ENCODE measurements around the gene CORO1C. TPM values are rescaled to one million over a fixed set of nuclear protein-coding genes. Genes with fewer than 3 reads are reported as not detected.

The CORO1C gene
- total and polyA plus RNA-seq, 9 of the 15 experiments (the other 6 are each of a cell fraction or from before 2014, with no cell fraction given): 55.2 to 280 (median 150) TPM

GRCh38 chr12:108629151-108629550 lies 102.2 kb downstream of the CORO1C start:
- intact Hi-C loops (cut with micrococcal nuclease) (loop anchor here (1.0 kb wide), 1 partner anchor 12 kb away; no protein-coding TSS in a partner anchor), in situ Hi-C loops (cut with MboI) (no loop called here)
- WGBS (ENCODE audit: insufficient coverage, low coverage, missing lambda C conversion rate): 0% methylated on average over 5 of the region's 5 CpGs
- Histone ChIP-seq H4K20me1 (replicated peaks; ENCODE audit: control insufficient read depth, insufficient read depth, low read length) (no peaks in the 10 kb centered on the region), H2AFZ (ENCODE audit: low read depth, low read length) (no peak overlapping the region), H3K9ac (ENCODE audit: insufficient read depth in 1 of 2, low read depth in 2 of 2, low read length in 2 of 2) (peak overlapping the region; percentile 98 to 100), H3K27me3 (ENCODE audit: control insufficient read depth in 2 of 2, insufficient read depth in 2 of 2, low read length in 2 of 2) (no peaks in the 10 kb centered on the region), H3K4me2 (ENCODE audit: insufficient read depth, low read length) (peak overlapping the region; percentile 98), H3K9me1 (ENCODE audit: control insufficient read depth, insufficient read depth, low read length) (no peaks in the 10 kb centered on the region), H3K79me2 (ENCODE audit: control insufficient read depth, insufficient read depth, low read length) (peaks cover 51% of the 10 kb centered on the region), H3K9me3 (replicated peaks; ENCODE audit: control insufficient read depth, insufficient read depth, low read depth, low read length) (no peaks in the 10 kb centered on the region), H3K4me1 (replicated peaks in 1 of 2; ENCODE audit: control insufficient read depth in 2 of 2, insufficient read depth in 2 of 2, low read length in 2 of 2) (peaks cover 53 to 54% of the 10 kb centered on the region in 2 experiments), H3K36me3 (ENCODE audit: control insufficient read depth, insufficient read depth, low read length) (peaks cover 9% of the 10 kb centered on the region; the same call in 2 of the 3 replicates), H3K4me3 (peak overlapping the region; percentile 90), H3K27ac (ENCODE audit: extremely low read depth, low read depth, low read length) (peak overlapping the region; percentile 96)
- DNase-seq (ENCODE audit: extremely low read depth in 1 of 4, low spot score in 3 of 4): peak in 3 of 4 experiments; percentile 26 to 41 (median 39)
- CTCF ChIA-PET (ENCODE audit: low intra/inter-chr PET ratio): no interaction called here
- peak; percentile 8 for ATAC-seq
- BruUV-seq (replicated peaks): TSS peak; percentile 93
- no peak for FAIRE-seq
- POLR2A ChIA-PET: interaction anchor here (0.8 to 7.4 kb wide), 5 partner anchors 9 to 68 kb away, joined by 3 to 69 read pairs (median 6); partner anchors contain the start of genes ISCU and SART3
- peak; percentile 39 to 72; a peak in 3 of 4 replicates for TF ChIP-seq KDM1A (IDR thresholded peaks at IDR 0.05)
- no peak for TF ChIP-seq SRSF9 (IDR thresholded peaks at IDR 0.05; ENCODE audit: borderline replicate concordance, low read depth, low read length)
- peak; percentile 36 to 46; a peak in 1 of 4 replicates for TF ChIP-seq MLLT1 (IDR thresholded peaks at IDR 0.05)
- 0 out of 2 replicates have a peak, but pooled peaks have one; percentile 28 for TF ChIP-seq ZNF3 (CRISPR knock-in tag; IDR thresholded peaks at IDR 0.05)
- no peak for TF ChIP-seq POLR2B (IDR thresholded peaks at IDR 0.05; ENCODE audit: low read depth, partially characterized antibody)
- TF ChIP-seq CBFA2T3 (IDR thresholded peaks at IDR 0.05): no peak
- TF ChIP-seq HDAC2 (IDR thresholded peaks at IDR 0.05): peak; percentile 29; the same call in 1 of the 2 replicates
- TF ChIP-seq RFX1 (IDR thresholded peaks at IDR 0.05): no peak
- 0 out of 2 replicates have a peak, but pooled peaks have one; percentile 78 for TF ChIP-seq NFRKB (IDR thresholded peaks at IDR 0.05; ENCODE audit: low read depth)
- TF ChIP-seq BRD4 (IDR thresholded peaks at IDR 0.05): 0 out of 2 replicates have a peak, but pooled peaks have one; percentile 17
- 0 out of 2 replicates have a peak, but pooled peaks have one; percentile 12 for TF ChIP-seq BACH1 (tag; IDR thresholded peaks at IDR 0.05)
- peak; percentile 65; the same call in 1 of the 2 replicates for TF ChIP-seq BCOR (IDR thresholded peaks at IDR 0.05)
- TF ChIP-seq USF1 (CRISPR knock-in tag; IDR thresholded peaks at IDR 0.05): no peak
- no peak for TF ChIP-seq NR2C1 (IDR thresholded peaks at IDR 0.05)
- TF ChIP-seq NR2C1 (tag; IDR thresholded peaks at IDR 0.05): 0 out of 2 replicates have a peak, but pooled peaks have one; percentile 15
- no peak for TF ChIP-seq TOE1 (IDR thresholded peaks at IDR 0.05; ENCODE audit: borderline replicate concordance)
- TF ChIP-seq TOE1 (CRISPR knock-in tag; IDR thresholded peaks at IDR 0.05; ENCODE audit: borderline replicate concordance, low read depth): 0 out of 2 replicates have a peak, but pooled peaks have one; percentile 25
- TF ChIP-seq ADNP (tag; IDR thresholded peaks at IDR 0.05): peak; percentile 90
- TF ChIP-seq E2F4 (CRISPR knock-in tag; IDR thresholded peaks at IDR 0.05; ENCODE audit: low read depth): no peak
- 0 out of 2 replicates have a peak, but pooled peaks have one; percentile 5 for TF ChIP-seq GATAD2A (IDR thresholded peaks at IDR 0.05)
- TF ChIP-seq CBX2 (IDR thresholded peaks at IDR 0.05; ENCODE audit: insufficient read depth, low read length, poor library complexity, severe bottlenecking): no peak
- TF ChIP-seq JUND (IDR thresholded peaks at IDR 0.05; ENCODE audit: borderline replicate concordance, low read depth, low read length): no peak
- no peak for TF ChIP-seq JUND (tag; IDR thresholded peaks at IDR 0.05; ENCODE audit: borderline replicate concordance, low read depth, low read length)
